ENCODE results near the gene RAMP1.
"Not testable (repeated sequence)": the region's sequence is repeated elsewhere in the genome, so short reads cannot be mapped to it uniquely, and the experiment has no call there.

Gene RAMP1

GRCh38 chr2:237859533-237860272 lies at the start of gene RAMP1:
RAMP1 (plus strand) TSS chr2:237859623; CDS start chr2:237859676, 53 bp downstream.
- no peak for DNase-seq

DNA sequence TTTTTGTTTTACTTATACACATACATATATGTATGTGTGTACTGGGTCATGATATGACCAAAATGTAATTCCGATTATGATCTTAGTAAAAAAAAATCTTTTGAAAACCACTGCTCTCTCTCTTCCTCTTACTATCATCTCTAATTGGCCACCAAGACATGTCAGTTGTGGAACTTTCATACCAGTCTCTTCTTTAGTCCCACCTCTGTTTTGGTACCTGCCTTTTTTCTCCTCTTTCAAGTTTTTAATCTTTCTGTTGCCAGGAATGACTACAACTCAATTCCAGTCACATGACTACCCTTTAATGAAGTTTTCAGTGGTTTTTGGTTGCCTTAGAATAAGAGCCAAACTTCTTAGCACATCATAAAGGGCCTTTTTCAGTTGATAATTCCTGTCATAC lies 43.8 kb upstream of the RAMP1 start:
- DNase-seq, result no peak

GRCh38 chr2:237816531-237816930 lies 42.9 kb upstream of the RAMP1 start:
- DNase-seq, result no peak

GRCh38 chr2:237818066-237818473 lies 41.4 kb upstream of the RAMP1 start:
- DNase-seq, result no peak

- DNase-seq, result no peak
Observed at GRCh38 chr2:237819231-237819630, 40.2 kb upstream of the RAMP1 start.

DNA sequence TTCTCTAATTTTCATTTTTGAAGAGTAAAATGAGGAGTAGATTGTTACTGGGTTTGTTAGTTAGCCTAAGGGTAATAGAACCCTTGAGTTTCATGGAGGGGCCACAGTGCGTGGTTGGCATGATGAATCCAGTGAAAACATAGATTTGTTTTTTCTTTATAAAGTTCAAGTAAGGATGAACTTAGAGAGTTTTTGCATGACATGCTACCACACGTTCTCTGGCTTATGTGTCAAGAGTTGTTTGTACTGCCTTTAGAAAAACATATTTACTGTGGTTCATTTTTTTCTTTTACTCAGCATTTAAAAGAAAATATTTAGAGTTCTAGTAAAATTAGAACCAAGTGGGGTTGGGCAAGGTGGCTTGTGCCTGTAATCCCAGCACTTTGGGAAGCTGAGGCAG lies 39.0 kb upstream of the RAMP1 start:
- DNase-seq, result no peak

GRCh38 chr2:237823544-237823943 lies 35.9 kb upstream of the RAMP1 start:
- DNase-seq, result no peak

GRCh38 chr2:237824085-237824484 lies 35.3 kb upstream of the RAMP1 start:
- no peak for DNase-seq

DNA sequence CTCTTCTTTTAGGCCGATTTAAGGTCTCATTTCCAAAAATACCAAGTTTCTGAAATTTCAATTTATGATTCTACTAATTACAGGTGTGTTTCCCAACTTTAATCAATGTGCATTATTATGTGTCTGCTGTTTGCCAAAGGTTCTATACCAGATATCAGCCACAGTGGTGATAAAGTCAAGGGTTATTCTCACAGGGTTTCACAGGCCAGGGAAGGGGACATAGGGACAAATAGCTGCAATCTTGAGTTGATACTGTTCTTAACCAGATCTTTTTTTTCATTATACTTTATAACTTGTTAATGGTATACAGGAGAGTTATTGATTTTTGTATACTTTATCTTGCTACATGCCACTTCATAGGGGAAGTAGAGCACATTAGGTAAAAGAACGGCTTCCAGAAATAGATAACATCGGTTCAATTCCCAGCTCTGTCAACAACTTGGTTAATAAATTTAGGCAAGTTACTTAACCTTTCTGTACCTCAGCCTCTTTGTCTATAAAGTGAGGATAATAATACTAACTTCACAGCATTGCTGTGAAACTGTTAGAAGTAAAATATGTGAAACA lies 31.9 kb upstream of the RAMP1 start:
- no peak for DNase-seq

DNA sequence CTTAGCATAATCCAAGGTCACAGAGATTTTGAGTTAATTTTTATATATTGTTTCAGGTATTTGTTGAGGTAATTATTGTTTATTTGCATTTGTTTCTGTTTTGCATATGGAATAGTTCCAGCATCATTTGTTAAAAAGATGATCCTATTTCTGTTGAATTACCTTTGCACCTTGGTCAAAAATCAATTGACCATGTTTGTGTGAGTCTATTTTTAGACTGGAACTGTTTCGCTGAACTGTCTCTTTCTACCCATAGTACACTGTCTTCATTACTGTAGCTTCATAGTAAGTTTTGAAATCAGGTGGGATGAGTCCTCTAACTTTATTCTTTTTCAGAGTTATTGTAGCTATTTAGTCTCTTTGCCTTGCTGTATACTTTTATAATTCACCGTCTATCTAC lies 28.9 kb upstream of the RAMP1 start:
- no peak for DNase-seq

- no peak for DNase-seq
Observed at GRCh38 chr2:237833546-237833945, 25.9 kb upstream of the RAMP1 start.

- no peak for DNase-seq
Observed at GRCh38 chr2:237835372-237835771, 24.1 kb upstream of the RAMP1 start.

GRCh38 chr2:237841051-237841450 lies 18.4 kb upstream of the RAMP1 start:
- no peak for DNase-seq

DNA sequence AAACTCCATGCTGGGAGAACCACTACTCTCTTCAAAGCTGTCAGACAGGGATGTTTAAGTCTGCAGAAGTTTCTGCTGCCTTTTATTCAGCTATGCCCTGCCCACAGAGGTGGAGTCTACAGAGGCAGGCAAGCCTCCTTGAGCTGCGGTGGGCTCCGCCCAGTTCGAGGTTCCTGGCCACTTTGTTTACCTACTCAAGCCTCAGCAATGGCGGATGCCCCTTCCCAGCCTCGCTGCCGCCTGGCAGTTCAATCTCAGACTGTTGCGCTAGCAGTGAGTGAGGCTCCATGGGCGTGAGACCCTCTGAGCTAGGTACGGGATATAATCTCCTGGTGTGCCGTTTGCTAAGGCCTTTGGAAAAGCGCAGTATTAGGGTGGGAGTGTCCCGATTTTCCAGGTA lies 10.5 kb upstream of the RAMP1 start:
- not testable (repeated sequence) for DNase-seq

GRCh38 chr2:237854295-237854694 lies 5.1 kb upstream of the RAMP1 start:
- no peak for DNase-seq

GRCh38 chr2:237857791-237858190 lies 1.6 kb upstream of the RAMP1 start:
- DNase-seq, result no peak

DNA sequence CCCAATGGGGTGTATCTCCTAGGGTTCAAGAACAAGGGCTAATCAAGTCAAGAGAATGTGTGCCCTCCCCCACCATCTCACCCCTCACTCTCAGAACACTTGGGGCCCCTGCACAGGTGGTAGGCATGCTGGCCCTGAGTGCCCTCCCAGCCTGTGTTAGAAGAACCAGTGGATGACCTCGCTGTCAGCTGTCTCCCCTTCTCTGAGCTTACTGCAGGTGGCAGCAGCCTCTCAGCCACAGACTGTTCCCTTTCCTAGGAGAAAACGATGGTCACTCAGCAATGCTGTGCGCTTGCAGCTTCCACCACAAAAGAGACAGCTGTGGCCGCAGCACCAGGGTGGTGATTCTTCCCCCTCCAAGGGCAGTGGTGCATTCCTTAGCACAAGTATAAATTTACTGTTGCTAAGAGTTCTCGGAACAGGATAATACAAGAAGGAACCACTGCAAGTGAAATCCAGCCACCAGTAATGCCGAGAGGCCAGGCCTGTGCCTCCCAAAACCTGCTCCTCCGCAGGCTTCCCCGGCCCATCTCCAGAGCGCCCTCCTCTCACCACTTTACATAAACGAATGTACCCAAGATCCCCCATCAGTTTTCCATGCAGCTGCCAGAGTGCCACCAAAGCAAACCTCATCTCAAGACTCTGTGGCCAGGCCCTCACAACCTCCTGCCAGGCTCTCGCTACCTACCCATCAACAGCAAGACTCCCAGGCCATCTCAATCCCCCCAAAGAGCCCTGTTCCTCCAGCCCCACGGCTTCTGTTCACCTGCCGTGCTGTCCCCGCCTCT lies 935 bp upstream of the RAMP1 start:
- DNase-seq, result no peak

DNA sequence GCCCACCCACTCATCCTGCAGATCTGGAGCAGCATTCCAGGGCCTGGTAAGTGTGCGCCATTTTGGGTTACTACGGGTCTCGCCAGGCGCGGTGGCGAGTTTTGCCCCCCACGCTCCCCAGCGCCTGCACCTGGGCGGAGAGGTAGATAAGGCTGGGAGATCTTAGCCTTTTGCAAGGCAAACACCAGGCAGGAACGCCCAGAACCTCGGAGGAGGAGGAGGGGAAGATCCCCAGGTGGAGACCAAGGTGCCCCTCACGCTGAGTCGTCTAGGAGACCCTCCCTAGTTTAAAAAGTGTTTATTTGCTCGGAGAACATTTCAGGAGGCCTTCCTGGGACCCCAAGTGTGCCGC lies 365 bp upstream of the RAMP1 start:
- DNase-seq, result no peak

DNA sequence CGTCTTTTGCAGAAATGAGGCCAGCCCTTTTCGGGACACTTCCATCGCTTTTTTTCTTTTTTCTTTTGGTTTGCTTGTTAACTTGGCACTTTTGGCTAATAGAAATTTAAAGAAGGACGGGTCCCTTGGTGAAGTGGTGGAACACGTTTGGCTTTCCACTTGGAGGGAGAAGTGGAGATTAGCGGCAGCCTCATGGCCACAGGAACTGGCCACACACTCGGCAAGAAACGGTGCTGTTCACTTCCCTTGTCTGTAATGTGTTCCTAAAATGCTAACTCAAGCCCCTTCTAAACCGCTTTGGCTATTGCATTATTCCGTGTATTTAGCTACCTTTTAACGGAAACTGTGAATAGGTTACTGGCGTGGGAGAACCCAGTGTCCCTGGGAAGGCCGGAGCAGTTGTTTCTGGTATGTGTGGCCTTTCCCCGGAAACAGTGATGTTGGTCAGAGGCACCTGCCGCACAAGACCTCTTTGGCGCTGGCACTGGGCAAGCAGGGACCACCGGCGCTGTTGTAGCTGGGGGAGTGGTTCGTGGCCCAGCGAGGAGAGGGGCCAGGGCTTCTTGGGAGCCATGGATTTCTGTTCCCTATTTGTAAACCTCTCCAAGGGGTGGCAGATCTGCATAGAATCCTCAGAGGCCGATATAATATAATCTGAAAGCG lies 981 bp downstream of the RAMP1 start:
- DNase-seq, result no peak

- no peak for DNase-seq
Observed at GRCh38 chr2:237861875-237862527, 2.6 kb downstream of the RAMP1 start.

GRCh38 chr2:237862528-237862895 lies 3.1 kb downstream of the RAMP1 start:
- DNase-seq, result no peak

GRCh38 chr2:237863102-237863511 lies 3.7 kb downstream of the RAMP1 start:
- DNase-seq, result no peak

Data from SIG-M5 (cell line).